Measurements from ENCODE around the gene CFAP91. TPM values are rescaled to one million over a fixed set of nuclear protein-coding genes. Genes with fewer than 3 reads are reported as not detected.

The CFAP91 gene
- total RNA-seq, 5 donors from 2014 or later (not counting 1 experiment from before 2014, with no cell fraction given) = 0.14 to 1.2 (median 0.40) TPM; not detected in 1

DNA sequence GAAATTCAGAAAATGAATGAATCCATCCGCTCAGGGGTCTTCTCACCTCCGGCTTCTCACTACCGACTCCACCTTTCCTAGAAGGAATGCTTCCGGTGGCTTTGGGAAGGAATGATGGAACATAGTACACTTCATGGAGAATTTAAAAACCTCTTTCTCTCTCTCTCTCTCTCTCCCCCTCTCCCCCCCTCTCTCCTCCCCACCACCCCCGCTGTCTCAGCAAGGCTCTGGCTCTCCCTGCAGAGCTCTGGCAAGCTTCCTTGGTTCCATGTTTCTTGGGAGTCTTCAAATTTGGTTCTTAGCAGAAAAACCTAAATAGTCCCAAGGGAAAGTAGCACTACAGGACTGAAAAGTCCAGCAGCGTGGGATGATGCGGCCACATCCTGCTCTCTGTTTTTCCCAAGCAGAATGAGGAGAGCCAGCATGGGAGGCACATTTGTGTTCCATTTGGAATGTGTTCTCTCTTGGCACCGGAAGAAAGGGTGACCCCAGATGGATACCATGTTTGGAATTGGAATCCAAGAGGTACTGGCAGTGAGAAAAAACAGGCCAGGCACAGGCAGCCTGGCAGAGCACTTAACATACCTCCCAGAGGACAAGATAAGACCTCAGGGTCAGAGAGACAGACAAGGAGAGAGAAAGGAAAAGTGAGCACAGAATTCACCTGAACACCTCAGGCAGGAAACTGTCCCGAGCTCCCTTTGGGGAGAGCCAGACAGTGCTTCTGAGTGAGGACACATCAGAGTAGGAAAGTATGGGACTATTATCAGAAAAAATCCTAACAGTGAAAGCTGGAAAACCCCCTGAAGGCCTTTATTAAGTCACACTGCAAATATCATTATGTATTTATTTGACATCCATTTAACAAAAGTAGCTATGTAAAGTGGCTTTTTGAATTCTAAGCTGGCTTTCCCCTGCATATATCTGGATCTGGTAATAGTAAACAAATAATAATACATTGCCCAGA, 42.1 kb upstream of the CFAP91 start, which contains the start of gene POPDC2:
POPDC2 (minus strand) TSS at position 116 of the 967 bp plus-strand sequence. CDS start 166 bp downstream, outside the sequence.
- no peaks in the 10 kb centered on the region for H3K9me3 ChIP-seq
- Mint-ChIP-seq H3K27ac (no peak within 1 kb of the TSS), H3K27me3 (no peaks in the 10 kb centered on the region), H3K4me1 (no peaks in the 10 kb centered on the region), H3K4me3 (no peak within 1 kb of the TSS), H3K36me3 (peaks cover 34% of the 10 kb centered on the region), H3K9me3 (no peaks in the 10 kb centered on the region)
- no peak within 1 kb of the TSS for H3K4me3 ChIP-seq (ENCODE audit: control insufficient read depth in 1 of 2, extremely low read depth in 1 of 2, low read length in 1 of 2)
- H3K4me1 ChIP-seq (ENCODE audit: control insufficient read depth in 1 of 2, extremely low read depth in 1 of 2, insufficient read depth in 2 of 2, low read length in 2 of 2) = no peaks in the 10 kb centered on the region
- H3K27me3 ChIP-seq (replicated peaks in 1 of 2; ENCODE audit: control insufficient read depth in 2 of 2, extremely low read depth in 1 of 2, insufficient read depth in 2 of 2, low read length in 1 of 2) = no peaks in the 10 kb centered on the region
- no peak for ATAC-seq (replicated peaks in 1 of 4)
- no peak for DNase-seq
- ChIA-PET CTCF (interaction anchor here in 1 of 2 donors (1.2 kb wide), 1 partner anchor 10 kb away, joined by 3 read pairs; no protein-coding TSS in a partner anchor), POLR2A (interaction anchor here in 1 of 2 donors (0.5 kb wide), 2 partner anchors 24 to 513 kb away, joined by 4 read pairs; no protein-coding TSS in a partner anchor)
- no peak within 1 kb of the TSS for H3K27ac ChIP-seq (ENCODE audit: low read length)
- peaks cover 3 to 10% of the 10 kb centered on the region in 2 donors for H3K36me3 ChIP-seq (ENCODE audit: control insufficient read depth in 2 of 2, extremely low read depth in 1 of 2, insufficient read depth in 1 of 2, low read length in 1 of 2)
- 100% methylated on average over 2 of the region's 9 CpGs for WGBS (ENCODE audit: insufficient coverage)

DNA sequence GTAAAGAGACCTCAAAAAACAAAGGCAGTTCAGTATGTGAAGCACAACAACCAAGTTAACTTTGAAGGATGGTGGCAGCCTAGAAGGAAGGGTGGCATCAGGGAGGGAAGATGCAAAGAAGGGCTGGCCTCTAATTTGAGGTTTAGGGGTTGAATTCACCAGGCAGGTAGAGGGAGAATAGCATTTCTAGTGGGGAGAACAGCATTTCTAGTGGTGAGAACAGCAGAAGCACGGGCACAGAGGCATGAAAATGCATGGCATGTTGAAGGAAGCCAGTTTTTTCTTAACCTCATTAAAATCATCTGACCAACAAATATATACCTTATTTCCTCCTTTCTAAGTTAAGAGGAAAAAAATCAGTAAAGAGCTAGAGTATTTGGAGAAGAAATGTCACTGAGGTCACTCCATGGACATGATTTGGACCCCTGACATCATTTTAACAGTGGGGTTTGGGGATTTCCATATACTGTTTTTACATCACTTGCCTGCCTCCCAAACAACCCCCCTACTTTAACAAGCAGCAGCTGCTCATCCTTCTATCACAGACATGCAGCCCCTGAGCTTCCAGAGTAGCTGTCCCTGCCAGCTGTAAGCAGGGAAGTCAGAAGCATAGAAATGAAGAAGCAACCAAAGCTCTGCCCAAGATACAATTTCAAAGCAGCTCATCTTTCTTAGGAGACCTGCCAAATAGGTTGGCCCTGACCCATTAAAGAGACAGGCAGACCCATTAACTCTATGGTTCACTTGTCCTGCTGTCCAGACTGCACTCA, 40.0 kb upstream of the CFAP91 start:
- ATAC-seq (replicated peaks in 1 of 4) (no peak), DNase-seq (no peak)
- H3K27me3 ChIP-seq (replicated peaks in 1 of 2; ENCODE audit: control insufficient read depth in 2 of 2, extremely low read depth in 1 of 2, insufficient read depth in 2 of 2, low read length in 1 of 2) = no peaks in the 10 kb centered on the region
- Mint-ChIP-seq H3K27ac (no peak overlapping the region), H3K4me3 (no peak overlapping the region), H3K4me1 (no peaks in the 10 kb centered on the region), H3K9me3 (no peaks in the 10 kb centered on the region), H3K36me3 (peaks cover 20% of the 10 kb centered on the region), H3K27me3 (no peaks in the 10 kb centered on the region)
- no peaks in the 10 kb centered on the region for H3K9me3 ChIP-seq
- H3K27ac ChIP-seq (ENCODE audit: low read length) = no peak overlapping the region
- no peak overlapping the region for H3K4me3 ChIP-seq (ENCODE audit: control insufficient read depth in 1 of 2, extremely low read depth in 1 of 2, low read length in 1 of 2)
- ChIA-PET POLR2A (no interaction called here), CTCF (interaction anchor here in 1 of 2 donors (0.7 to 0.8 kb wide), 2 partner anchors 33 to 249 kb away, joined by 3 to 4 read pairs; no protein-coding TSS in a partner anchor)
- H3K4me1 ChIP-seq (ENCODE audit: control insufficient read depth in 1 of 2, extremely low read depth in 1 of 2, insufficient read depth in 2 of 2, low read length in 2 of 2) = no peaks in the 10 kb centered on the region
- WGBS (ENCODE audit: insufficient coverage) = no CpG with 5 or more reads among the region's 1 CpG
- peaks cover 3% of the 10 kb centered on the region in 2 donors for H3K36me3 ChIP-seq (ENCODE audit: control insufficient read depth in 2 of 2, extremely low read depth in 1 of 2, insufficient read depth in 1 of 2, low read length in 1 of 2)

DNA sequence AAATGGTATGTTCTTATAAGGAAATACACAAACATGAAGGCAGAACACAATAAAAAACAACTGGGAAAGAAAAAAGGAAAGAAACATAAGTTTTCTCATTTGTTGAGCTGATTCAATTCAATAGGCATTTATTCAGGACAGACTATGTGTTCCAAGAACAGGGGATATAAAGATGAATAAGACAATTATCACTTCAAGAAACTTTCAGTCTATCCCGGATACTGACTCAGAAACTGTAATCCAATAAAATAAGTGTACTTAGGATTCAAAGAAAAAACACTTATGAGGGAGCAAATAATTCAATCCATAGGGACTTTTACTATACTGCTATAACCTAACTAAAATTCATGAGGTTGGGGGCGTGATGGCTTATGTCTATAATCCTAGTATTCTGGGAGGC, 38.9 kb upstream of the CFAP91 start:
- H3K9me3 Mint-ChIP-seq = no peaks in the 10 kb centered on the region
- DNase-seq (no peak), ATAC-seq (replicated peaks in 1 of 4) (no peak)
- H3K4me1 Mint-ChIP-seq = no peaks in the 10 kb centered on the region
- no peak overlapping the region for H3K27ac ChIP-seq (ENCODE audit: low read length)
- WGBS (ENCODE audit: insufficient coverage) = no CpG with 5 or more reads among the region's 2 CpGs
- POLR2A ChIA-PET = no interaction called here
- H3K27ac Mint-ChIP-seq = no peak overlapping the region
- H3K36me3 ChIP-seq (ENCODE audit: control insufficient read depth in 2 of 2, extremely low read depth in 1 of 2, insufficient read depth in 1 of 2, low read length in 1 of 2) = peaks cover 3 to 7% of the 10 kb centered on the region in 2 donors
- CTCF ChIA-PET = interaction anchor here in 1 of 2 donors (0.8 kb wide), 1 partner anchor 32 kb away, joined by 4 read pairs; no protein-coding TSS in a partner anchor
- H3K4me3 ChIP-seq (ENCODE audit: control insufficient read depth in 1 of 2, extremely low read depth in 1 of 2, low read length in 1 of 2) = no peak overlapping the region
- no peaks in the 10 kb centered on the region for H3K9me3 ChIP-seq
- H3K4me1 ChIP-seq (ENCODE audit: control insufficient read depth in 1 of 2, extremely low read depth in 1 of 2, insufficient read depth in 2 of 2, low read length in 2 of 2) = no peaks in the 10 kb centered on the region
- H3K36me3 Mint-ChIP-seq = peaks cover 15% of the 10 kb centered on the region
- H3K4me3 Mint-ChIP-seq = no peak overlapping the region
- H3K27me3 Mint-ChIP-seq = no peaks in the 10 kb centered on the region
- no peaks in the 10 kb centered on the region for H3K27me3 ChIP-seq (replicated peaks in 1 of 2; ENCODE audit: control insufficient read depth in 2 of 2, extremely low read depth in 1 of 2, insufficient read depth in 2 of 2, low read length in 1 of 2)

DNA sequence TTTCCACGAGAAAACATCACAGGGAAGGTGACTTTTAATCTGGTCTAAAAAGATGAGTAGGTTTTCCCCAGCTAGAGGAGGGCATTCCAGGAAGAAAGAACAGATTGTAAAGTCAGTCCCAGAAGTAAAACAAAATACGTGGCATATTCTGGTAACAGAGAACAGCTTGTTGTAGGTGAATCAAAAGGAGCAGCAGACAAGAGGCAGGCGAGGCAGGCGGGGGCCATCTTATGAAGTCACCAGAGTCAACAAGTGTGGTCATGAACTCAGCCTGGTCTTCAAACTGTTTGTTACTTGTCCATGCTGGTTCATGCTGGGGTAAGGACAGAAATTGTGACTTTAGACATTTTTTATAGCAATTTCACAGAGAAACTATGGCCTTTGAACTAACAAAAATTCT, 38.5 kb upstream of the CFAP91 start:
- 84% methylated on average over 3 of the region's 4 CpGs for WGBS (ENCODE audit: insufficient coverage)
- peak overlapping the region in 1 of 2 donors; percentile 1 for H3K27ac Mint-ChIP-seq
- H3K4me1 Mint-ChIP-seq = no peaks in the 10 kb centered on the region
- CTCF ChIA-PET = no interaction called here
- no peaks in the 10 kb centered on the region for H3K27me3 Mint-ChIP-seq
- Histone ChIP-seq H3K4me1 (ENCODE audit: control insufficient read depth in 1 of 2, extremely low read depth in 1 of 2, insufficient read depth in 2 of 2, low read length in 2 of 2) (no peaks in the 10 kb centered on the region), H3K36me3 (ENCODE audit: control insufficient read depth in 2 of 2, extremely low read depth in 1 of 2, insufficient read depth in 1 of 2, low read length in 1 of 2) (peaks cover 3 to 8% of the 10 kb centered on the region in 2 donors), H3K27ac (ENCODE audit: low read length) (no peak overlapping the region), H3K27me3 (replicated peaks in 1 of 2; ENCODE audit: control insufficient read depth in 2 of 2, extremely low read depth in 1 of 2, insufficient read depth in 2 of 2, low read length in 1 of 2) (no peaks in the 10 kb centered on the region), H3K9me3 (no peaks in the 10 kb centered on the region), H3K4me3 (ENCODE audit: control insufficient read depth in 1 of 2, extremely low read depth in 1 of 2, low read length in 1 of 2) (no peak overlapping the region)
- ATAC-seq (replicated peaks in 1 of 4) (no peak), DNase-seq (no peak)
- no peaks in the 10 kb centered on the region for H3K9me3 Mint-ChIP-seq
- H3K36me3 Mint-ChIP-seq = peaks cover 12% of the 10 kb centered on the region
- no peak overlapping the region for H3K4me3 Mint-ChIP-seq
- POLR2A ChIA-PET = interaction anchor here in 1 of 2 donors (0.5 kb wide), 1 partner anchor 548 kb away, joined by 3 read pairs; no protein-coding TSS in a partner anchor

DNA sequence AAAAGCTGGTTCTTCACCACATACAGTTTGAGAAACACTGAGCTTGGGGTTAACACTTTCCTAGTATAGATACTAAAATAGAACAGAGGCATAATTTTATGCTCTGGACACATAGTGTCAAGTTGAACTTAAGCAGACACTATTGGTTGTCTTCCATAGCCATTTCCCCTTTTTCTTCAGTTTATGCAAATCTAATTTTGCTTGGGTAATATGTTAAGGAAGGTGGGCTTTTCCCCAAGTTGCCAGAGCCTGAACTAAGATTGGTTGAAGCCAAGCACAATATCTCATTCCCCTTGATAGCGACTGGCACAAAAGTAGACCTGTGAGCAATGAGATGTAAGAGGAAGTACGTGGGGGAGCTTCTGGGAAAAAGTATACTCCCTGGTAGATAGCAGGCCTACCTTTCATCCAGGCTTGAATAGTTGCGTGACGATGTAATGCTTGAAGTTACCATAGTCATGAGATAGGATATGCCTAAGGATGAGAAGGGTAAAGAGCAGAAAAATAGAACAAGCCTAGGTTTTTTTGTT, 37.9 kb upstream of the CFAP91 start:
- CTCF ChIA-PET = no interaction called here
- Histone ChIP-seq H3K27me3 (replicated peaks in 1 of 2; ENCODE audit: control insufficient read depth in 2 of 2, extremely low read depth in 1 of 2, insufficient read depth in 2 of 2, low read length in 1 of 2) (no peaks in the 10 kb centered on the region), H3K36me3 (ENCODE audit: control insufficient read depth in 2 of 2, extremely low read depth in 1 of 2, insufficient read depth in 1 of 2, low read length in 1 of 2) (peaks cover 3 to 6% of the 10 kb centered on the region in 2 donors), H3K9me3 (no peaks in the 10 kb centered on the region), H3K4me1 (ENCODE audit: control insufficient read depth in 1 of 2, extremely low read depth in 1 of 2, insufficient read depth in 2 of 2, low read length in 2 of 2) (no peaks in the 10 kb centered on the region), H3K27ac (ENCODE audit: low read length) (no peak overlapping the region), H3K4me3 (ENCODE audit: control insufficient read depth in 1 of 2, extremely low read depth in 1 of 2, low read length in 1 of 2) (no peak overlapping the region)
- H3K27ac Mint-ChIP-seq = no peak overlapping the region
- 91% methylated on average over 3 of the region's 4 CpGs for WGBS (ENCODE audit: insufficient coverage)
- DNase-seq (no peak), ATAC-seq (replicated peaks in 1 of 4) (no peak)
- H3K4me3 Mint-ChIP-seq = no peak overlapping the region
- POLR2A ChIA-PET = interaction anchor here in 1 of 2 donors (0.5 kb wide), 1 partner anchor 547 kb away, joined by 3 read pairs; no protein-coding TSS in a partner anchor
- H3K27me3 Mint-ChIP-seq = no peaks in the 10 kb centered on the region
- peaks cover 0 to 1% (median under 1%) of the 10 kb centered on the region in 3 donors for H3K4me1 Mint-ChIP-seq
- H3K36me3 Mint-ChIP-seq = peaks cover 9% of the 10 kb centered on the region
- no peaks in the 10 kb centered on the region for H3K9me3 Mint-ChIP-seq
